GM19324 (cell line): ENCODE results near the gene LPAR5.
"Not testable (repeated sequence)": the region's sequence is repeated elsewhere in the genome, so short reads cannot be mapped to it uniquely, and the experiment has no call there.

Source experiments
- ATAC-seq: cut with Tn5 transposase; IDR thresholded peaks from one replicate; pipeline ENCODE4 v1.9.1; 2021; ENCODE audit warnings: mild to moderate bottlenecking, moderate library complexity; ENCODE audit not compliant: unreplicated experiment, low FRiP score

Gene LPAR5

DNA sequence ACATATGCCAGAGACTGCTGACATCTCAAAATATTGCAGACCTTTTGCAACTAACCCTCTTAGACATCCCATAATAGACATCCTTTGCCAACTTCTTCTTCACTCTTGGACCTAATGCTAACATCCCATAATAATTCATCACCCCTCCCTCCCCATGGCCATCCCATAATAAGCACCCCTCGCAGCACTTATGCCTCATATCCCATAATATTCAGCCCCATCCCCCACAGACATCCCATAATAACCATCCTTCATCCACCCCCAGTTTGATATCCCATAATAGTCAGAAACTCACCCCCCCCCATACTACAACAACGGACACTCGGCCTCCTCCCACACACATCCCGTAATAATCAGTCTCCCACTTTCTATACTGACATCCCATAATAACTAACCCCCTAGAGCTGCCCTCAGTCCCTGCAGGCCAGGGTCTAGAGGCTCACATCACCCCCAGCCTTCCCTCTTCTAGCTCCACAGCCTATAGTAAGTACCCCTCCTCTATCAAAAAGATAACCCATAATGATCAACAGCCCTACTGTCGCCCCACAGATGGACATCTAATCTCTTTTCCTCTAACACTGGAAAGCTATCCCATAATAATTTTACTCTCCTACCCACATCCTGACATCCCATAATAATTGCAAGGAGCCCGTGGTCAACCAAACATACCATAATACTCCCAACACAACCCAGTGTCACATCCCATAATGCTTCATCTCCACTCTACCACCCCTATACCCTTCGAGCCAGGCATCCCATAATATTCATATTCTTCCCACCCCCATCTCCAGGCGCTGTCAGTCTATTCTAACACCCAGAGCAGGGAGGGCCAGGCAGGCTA, 27.8 kb downstream of the LPAR5 start:
- no peak for ATAC-seq

- no peak for ATAC-seq
Observed at GRCh38 chr12:6606331-6607131, 29.2 kb downstream of the LPAR5 start.

- ATAC-seq: no peak
Observed at GRCh38 chr12:6605421-6606330, 30.1 kb downstream of the LPAR5 start.

GRCh38 chr12:6604259-6605029, 31.3 kb downstream of the LPAR5 start:
- no peak for ATAC-seq

- no peak for ATAC-seq
Observed at GRCh38 chr12:6603095-6603567, 32.6 kb downstream of the LPAR5 start.

DNA sequence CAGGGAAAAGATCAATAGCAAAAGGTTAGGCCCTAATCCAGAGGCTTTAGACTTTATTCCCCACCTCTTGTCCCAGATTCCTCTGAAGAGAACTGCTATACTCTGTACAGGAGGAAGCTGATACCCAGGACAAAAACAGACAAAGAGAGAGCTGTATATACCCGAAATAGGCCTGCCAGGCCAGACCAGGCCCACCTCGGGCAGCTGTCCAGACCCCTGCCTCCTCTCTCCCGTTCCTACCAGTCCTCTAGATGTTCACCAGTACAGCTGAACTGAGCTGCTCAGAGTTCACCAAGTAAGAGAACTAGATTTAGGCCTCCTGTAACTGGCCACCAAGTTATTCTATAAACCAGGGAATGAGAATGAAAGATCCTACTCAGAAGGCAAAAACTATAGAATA, 33.2 kb downstream of the LPAR5 start:
- no peak for ATAC-seq

- ATAC-seq: not testable (repeated sequence)
Observed at GRCh38 chr12:6595673-6596072, 40.1 kb downstream of the LPAR5 start.

GRCh38 chr12:6592087-6592486, 43.7 kb downstream of the LPAR5 start:
- ATAC-seq: no peak

- ATAC-seq: not testable (repeated sequence)
Observed at GRCh38 chr12:6586569-6586968, 49.2 kb downstream of the LPAR5 start.

- ATAC-seq: no peak
Observed at GRCh38 chr12:6584293-6584692, 51.5 kb downstream of the LPAR5 start.

DNA sequence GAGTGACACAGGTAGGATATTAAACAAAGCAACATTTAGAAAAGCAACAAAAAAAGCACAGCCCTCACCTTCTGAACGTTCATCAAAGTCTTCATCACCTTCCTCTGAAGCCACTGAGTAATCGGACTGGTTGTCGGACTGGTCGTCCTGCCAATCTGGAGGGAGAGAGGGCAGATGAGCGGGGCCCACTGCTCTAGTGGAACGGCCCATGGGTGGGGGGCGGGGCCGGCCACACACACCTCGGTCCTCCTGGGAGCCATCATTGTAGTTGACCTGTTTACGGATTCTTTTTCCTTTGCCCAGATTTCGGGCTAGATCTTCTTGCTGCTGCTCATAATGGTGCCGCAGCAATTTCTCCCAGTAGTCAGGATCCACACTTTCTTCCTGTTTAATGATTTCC, 52.8 kb downstream of the LPAR5 start:
- ATAC-seq: no peak

GRCh38 chr12:6582196-6582595, 53.6 kb downstream of the LPAR5 start:
- ATAC-seq: no peak

- no peak for ATAC-seq
Observed at GRCh38 chr12:6575648-6576047, 60.1 kb downstream of the LPAR5 start.

DNA sequence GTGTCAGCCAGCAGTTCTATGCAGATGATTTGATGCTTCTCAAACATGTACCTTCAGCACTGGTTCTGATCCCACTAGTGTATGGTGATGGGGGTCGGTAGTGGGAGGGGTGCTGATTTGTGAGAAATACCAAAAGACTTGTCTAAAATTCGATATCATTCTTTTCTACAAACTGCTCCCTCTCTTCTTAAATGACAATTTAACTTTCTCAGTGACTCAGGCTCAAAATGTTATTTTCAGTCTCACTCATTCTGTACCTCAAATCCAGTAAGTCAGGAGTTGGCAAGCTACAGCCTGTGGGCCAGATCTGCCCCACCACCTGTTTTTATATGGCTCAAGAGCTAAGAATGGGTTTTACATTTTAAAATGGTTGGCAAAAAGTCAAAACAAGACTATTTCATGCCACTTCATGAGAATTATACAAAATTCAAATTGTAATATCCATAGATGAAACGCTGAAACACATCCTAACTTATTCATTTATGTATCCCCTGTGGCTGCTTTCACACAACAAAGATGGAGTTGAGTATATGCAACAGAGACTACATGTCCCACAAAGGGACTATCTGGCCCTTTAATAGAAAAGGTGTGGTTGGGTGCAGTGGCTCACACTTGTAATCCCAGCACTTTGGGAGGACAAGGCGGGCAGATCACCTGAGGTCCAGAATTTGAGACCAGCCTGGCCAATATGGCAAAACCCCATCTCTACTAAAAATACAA, 61.0 kb downstream of the LPAR5 start:
- ATAC-seq: no peak

- no peak for ATAC-seq
Observed at GRCh38 chr12:6573001-6573400, 62.8 kb downstream of the LPAR5 start.

DNA sequence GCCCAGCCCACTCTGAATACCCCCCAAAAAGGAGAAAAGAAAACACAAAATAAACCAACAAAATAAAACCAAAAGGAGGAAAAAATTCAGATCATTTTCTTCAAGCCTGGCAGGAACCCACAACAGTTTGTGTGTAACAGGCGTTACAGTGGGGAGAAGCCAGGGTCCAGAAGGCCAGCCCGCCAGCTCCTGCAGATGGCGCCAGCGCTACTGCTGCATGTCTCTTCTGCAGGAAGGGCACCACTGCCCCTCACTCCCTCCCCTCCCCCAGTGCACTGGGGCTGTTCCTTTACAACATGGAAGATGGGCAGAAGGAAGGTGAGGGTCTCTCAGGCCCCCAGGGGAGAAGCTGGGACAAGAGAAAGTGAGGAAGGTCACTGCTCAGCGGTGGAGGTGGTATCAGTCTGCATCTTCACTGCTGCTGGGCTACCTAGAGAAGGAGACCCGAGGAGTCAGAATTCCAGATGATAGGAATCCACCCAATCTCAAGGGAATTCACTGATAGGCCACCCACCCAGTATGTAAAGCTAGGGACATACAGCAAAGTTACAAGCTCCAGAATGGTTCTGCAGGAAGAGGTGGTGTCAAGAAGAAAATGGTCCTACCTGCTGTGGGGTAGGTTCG, 65.4 kb downstream of the LPAR5 start:
- ATAC-seq: no peak

GRCh38 chr12:6569786-6570185, 66.0 kb downstream of the LPAR5 start:
- ATAC-seq: no peak

- no peak for ATAC-seq
Observed at GRCh38 chr12:6569312-6569711, 66.4 kb downstream of the LPAR5 start.
